HEK293 (cell line): ENCODE data around the gene ARHGEF39.

Experiments
- EGR2 ChIP-seq: fragments of 450-650 bp; formaldehyde crosslinking; IDR thresholded peaks from 2 replicates; pipeline ENCODE4 v1.5.1; 2016; ENCODE audit warnings: low read depth, missing biosample characterization, missing genetic modification characterization
- GFI1B ChIP-seq: fragments of 450-650 bp; formaldehyde crosslinking; IDR thresholded peaks from 2 replicates; pipeline ENCODE4 v1.5.1; 2016; ENCODE audit warnings: missing biosample characterization, missing genetic modification characterization
- GLI4 ChIP-seq: fragments of 450-650 bp; formaldehyde crosslinking; IDR thresholded peaks from 2 replicates; pipeline ENCODE4 v1.5.1; 2016; ENCODE audit warnings: missing biosample characterization, missing genetic modification characterization
- KLF16 ChIP-seq: fragments of 450-650 bp; formaldehyde crosslinking; IDR thresholded peaks from 2 replicates; pipeline ENCODE4 v1.5.1; 2017; ENCODE audit warnings: missing biosample characterization, missing genetic modification characterization
- MZF1 ChIP-seq: fragments of 450-650 bp; formaldehyde crosslinking; IDR thresholded peaks from 2 replicates; pipeline ENCODE4 v1.5.1; 2017; ENCODE audit warnings: missing biosample characterization, missing genetic modification characterization, borderline replicate concordance
- OVOL3 ChIP-seq: fragments of 450-650 bp; formaldehyde crosslinking; IDR thresholded peaks from 2 replicates; pipeline ENCODE4 v1.5.1; 2016; ENCODE audit warnings: missing biosample characterization, missing genetic modification characterization
- RBAK ChIP-seq: fragments of 450-650 bp; formaldehyde crosslinking; IDR thresholded peaks from 2 replicates; pipeline ENCODE4 v1.5.1; 2016; ENCODE audit warnings: missing biosample characterization, missing genetic modification characterization
- REPIN1 ChIP-seq: fragments of 450-650 bp; formaldehyde crosslinking; IDR thresholded peaks from 2 replicates; pipeline ENCODE4 v1.5.1; 2017; ENCODE audit warnings: missing biosample characterization, missing genetic modification characterization, low read depth
- SCRT1 ChIP-seq: fragments of 450-650 bp; formaldehyde crosslinking; IDR thresholded peaks from 2 replicates; pipeline ENCODE4 v1.5.1; 2016; ENCODE audit warnings: missing biosample characterization, missing genetic modification characterization, borderline replicate concordance
- SCRT2 ChIP-seq: fragments of 450-650 bp; formaldehyde crosslinking; IDR thresholded peaks from 2 replicates; pipeline ENCODE4 v1.5.1; 2016; ENCODE audit warnings: missing biosample characterization, missing genetic modification characterization
- TRIM28 ChIP-seq: IDR thresholded peaks from 2 replicates; pipeline ENCODE4 v1.6.1; 2011; ENCODE audit warnings: low read length, control low read depth, borderline replicate concordance
- YY1 ChIP-seq: fragments of 450-650 bp; formaldehyde crosslinking; IDR thresholded peaks from 2 replicates; pipeline ENCODE4 v1.5.1; 2018; ENCODE audit warnings: missing biosample characterization, missing genetic modification characterization
- ZBTB17 ChIP-seq: fragments of 450-650 bp; formaldehyde crosslinking; IDR thresholded peaks from 2 replicates; pipeline ENCODE4 v1.5.1; 2016; ENCODE audit warnings: missing biosample characterization, missing genetic modification characterization
- ZEB2 ChIP-seq: fragments of 450-650 bp; formaldehyde crosslinking; IDR thresholded peaks from 2 replicates; pipeline ENCODE4 v1.5.1; 2016; ENCODE audit warnings: missing biosample characterization, missing genetic modification characterization
- ZIC2 ChIP-seq: fragments of 450-650 bp; formaldehyde crosslinking; IDR thresholded peaks from 2 replicates; pipeline ENCODE4 v1.5.1; 2016; ENCODE audit warnings: missing biosample characterization, missing genetic modification characterization
- ZNF16 ChIP-seq: fragments of 450-650 bp; formaldehyde crosslinking; IDR thresholded peaks from 2 replicates; pipeline ENCODE4 v1.5.1; 2016; ENCODE audit warnings: low read depth, missing biosample characterization, missing genetic modification characterization
- ZNF24 ChIP-seq: fragments of 450-650 bp; formaldehyde crosslinking; IDR thresholded peaks from 2 replicates; pipeline ENCODE4 v1.5.1; 2016; ENCODE audit warnings: missing biosample characterization, missing genetic modification characterization
- ZNF248 ChIP-seq: fragments of 450-650 bp; formaldehyde crosslinking; IDR thresholded peaks from 2 replicates; pipeline ENCODE4 v1.5.1; 2017; ENCODE audit warnings: missing biosample characterization, missing genetic modification characterization
- ZNF391 ChIP-seq: fragments of 450-650 bp; formaldehyde crosslinking; IDR thresholded peaks from 2 replicates; pipeline ENCODE4 v1.5.1; 2016; ENCODE audit warnings: low read depth, missing biosample characterization, missing genetic modification characterization, borderline replicate concordance
- ZNF394 ChIP-seq: fragments of 450-650 bp; formaldehyde crosslinking; IDR thresholded peaks from 2 replicates; pipeline ENCODE4 v1.5.1; 2016; ENCODE audit warnings: missing biosample characterization, missing genetic modification characterization, mild to moderate bottlenecking, moderate library complexity, borderline replicate concordance
- ZNF426 ChIP-seq: fragments of 450-650 bp; formaldehyde crosslinking; IDR thresholded peaks from 2 replicates; pipeline ENCODE4 v1.5.1; 2017; ENCODE audit warnings: missing biosample characterization, missing genetic modification characterization, mild to moderate bottlenecking, inconsistent platforms, moderate library complexity
- ZNF555 ChIP-seq: fragments of 450-650 bp; formaldehyde crosslinking; conservative IDR thresholded peaks from 2 replicates; pipeline ENCODE4 v1.5.1; 2017; ENCODE audit warnings: missing biosample characterization, mild to moderate bottlenecking, missing genetic modification characterization, inconsistent platforms
- ZNF776 ChIP-seq: fragments of 450-650 bp; formaldehyde crosslinking; IDR thresholded peaks from 2 replicates; pipeline ENCODE4 v1.5.0; 2017; ENCODE audit warnings: missing biosample characterization, missing genetic modification characterization, borderline replicate concordance
- ZNF792 ChIP-seq: fragments of 450-650 bp; formaldehyde crosslinking; IDR thresholded peaks from 2 replicates; pipeline ENCODE4 v1.5.1; 2016; ENCODE audit warnings: missing biosample characterization, missing genetic modification characterization
- ZSCAN23 ChIP-seq: fragments of 450-650 bp; formaldehyde crosslinking; IDR thresholded peaks from 2 replicates; pipeline ENCODE4 v1.5.1; 2016; ENCODE audit warnings: missing biosample characterization, missing genetic modification characterization
- ZXDB ChIP-seq: fragments of 450-650 bp; formaldehyde crosslinking; IDR thresholded peaks from 2 replicates; pipeline ENCODE4 v1.5.1; 2016; ENCODE audit warnings: missing biosample characterization, missing genetic modification characterization
- TF ChIP-seq, protein P1 (sequence below): fragments of 450-650 bp; formaldehyde crosslinking; IDR thresholded peaks from 2 replicates; pipeline ENCODE4 v1.5.1; 2016; ENCODE audit warnings: missing biosample characterization, missing genetic modification characterization
- TF ChIP-seq, protein P2 (sequence below): fragments of 450-650 bp; formaldehyde crosslinking; IDR thresholded peaks from 2 replicates; pipeline ENCODE4 v1.5.1; 2017; ENCODE audit warnings: missing biosample characterization, missing genetic modification characterization
- TF ChIP-seq, protein P3 (sequence below): fragments of 450-650 bp; formaldehyde crosslinking; IDR thresholded peaks from 2 replicates; pipeline ENCODE4 v1.5.1; 2016; ENCODE audit warnings: missing biosample characterization, missing genetic modification characterization
- TF ChIP-seq, protein P4 (sequence below): fragments of 450-650 bp; formaldehyde crosslinking; IDR thresholded peaks from 2 replicates; pipeline ENCODE4 v1.5.1; 2017; ENCODE audit warnings: missing biosample characterization, mild to moderate bottlenecking, missing genetic modification characterization, moderate library complexity
- TF ChIP-seq, protein P5 (sequence below): fragments of 450-650 bp; formaldehyde crosslinking; IDR thresholded peaks from 2 replicates; pipeline ENCODE4 v1.5.1; 2016; ENCODE audit warnings: missing biosample characterization, missing genetic modification characterization
- TF ChIP-seq, protein P6 (sequence below): fragments of 450-650 bp; formaldehyde crosslinking; IDR thresholded peaks from 2 replicates; pipeline ENCODE4 v1.5.1; 2016; ENCODE audit warnings: missing biosample characterization, missing genetic modification characterization

Gene ARHGEF39

DNA sequence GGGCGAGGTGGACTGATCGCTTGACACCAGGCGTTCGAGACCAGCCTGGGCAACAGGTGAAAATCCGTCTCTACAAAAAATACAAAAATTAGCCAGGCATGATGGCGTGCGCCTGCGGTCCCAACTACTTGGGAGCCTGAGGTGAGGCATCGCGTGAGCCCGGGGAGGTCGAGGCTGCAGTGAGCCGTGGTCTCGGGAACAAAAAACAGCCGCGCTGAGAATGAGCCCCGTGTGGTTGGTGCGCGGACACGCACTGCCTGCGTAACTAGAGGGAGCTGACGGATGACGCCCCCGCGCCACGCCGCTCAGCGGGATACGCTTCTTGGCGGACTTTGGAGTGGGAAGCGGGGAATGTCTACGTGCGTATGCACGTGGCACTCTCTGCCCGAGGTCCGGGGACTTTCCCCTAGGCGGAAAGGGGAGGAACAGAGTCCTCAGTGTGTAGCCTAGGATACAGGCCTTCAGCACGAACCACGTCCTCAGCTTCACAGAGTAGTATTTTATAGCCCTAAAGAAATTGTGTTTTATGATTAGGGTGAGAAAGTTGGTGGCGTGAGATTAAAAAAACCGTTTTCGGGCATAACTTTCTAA lies 7.4 kb downstream of the ARHGEF39 start, which contains the start of gene RMRP (continued):
- TF ChIP-seq, protein P1, sequence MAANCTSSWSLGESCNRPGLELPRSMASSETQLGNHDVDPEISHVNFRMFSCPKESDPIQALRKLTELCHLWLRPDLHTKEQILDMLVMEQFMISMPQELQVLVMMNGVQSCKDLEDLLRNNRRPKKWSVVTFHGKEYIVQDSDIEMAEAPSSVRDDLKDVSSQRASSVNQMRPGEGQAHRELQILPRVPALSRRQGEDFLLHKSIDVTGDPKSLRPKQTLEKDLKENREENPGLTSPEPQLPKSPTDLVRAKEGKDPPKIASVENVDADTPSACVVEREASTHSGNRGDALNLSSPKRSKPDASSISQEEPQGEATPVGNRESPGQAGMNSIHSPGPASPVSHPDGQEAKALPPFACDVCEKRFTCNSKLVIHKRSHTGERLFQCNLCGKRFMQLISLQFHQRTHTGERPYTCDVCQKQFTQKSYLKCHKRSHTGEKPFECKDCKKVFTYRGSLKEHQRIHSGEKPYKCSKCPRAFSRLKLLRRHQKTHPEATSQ (tag by site-specific recombination), result peak; percentile 93
- TF ChIP-seq ZNF391 (tag by site-specific recombination) (peak; percentile 95), REPIN1 (0 out of 2 replicates have a peak, but pooled peaks have one; percentile 58), MZF1 (peak; percentile 82), YY1 (peak; percentile 42; the same call in 1 of the 2 replicates), SCRT2 (tag by site-specific recombination) (peak; percentile 100), ZNF16 (tag by site-specific recombination) (0 out of 2 replicates have a peak, but pooled peaks have one; percentile 42), ZNF776 (no peak), GLI4 (tag by site-specific recombination) (peak; percentile 74; the same call in 1 of the 2 replicates), ZIC2 (tag by site-specific recombination) (peak; percentile 87), ZNF24 (tag by site-specific recombination) (peak; percentile 92), ZXDB (tag by site-specific recombination) (peak; percentile 95), ZNF555 (no peak), ZEB2 (tag by site-specific recombination) (peak; percentile 98), RBAK (tag by site-specific recombination) (no peak), ZNF248 (no peak), ZSCAN23 (tag by site-specific recombination) (peak; percentile 47; the same call in 1 of the 2 replicates), OVOL3 (tag by site-specific recombination) (no peak; the same call in 1 of the 2 replicates), TRIM28 (peak; percentile 86; the same call in 1 of the 2 replicates), ZNF426 (tag by site-specific recombination) (no peak), SCRT1 (tag by site-specific recombination) (peak; percentile 98), EGR2 (tag by site-specific recombination) (peak; percentile 77), ZNF792 (tag by site-specific recombination) (peak; percentile 83), ZNF394 (tag by site-specific recombination) (peak; percentile 75; the same call in 1 of the 2 replicates), KLF16 (tag by site-specific recombination) (peak; percentile 97), ZBTB17 (tag by site-specific recombination) (peak; percentile 79), GFI1B (tag by site-specific recombination) (no peak; the same call in 1 of the 2 replicates)
- TF ChIP-seq, protein P2, sequence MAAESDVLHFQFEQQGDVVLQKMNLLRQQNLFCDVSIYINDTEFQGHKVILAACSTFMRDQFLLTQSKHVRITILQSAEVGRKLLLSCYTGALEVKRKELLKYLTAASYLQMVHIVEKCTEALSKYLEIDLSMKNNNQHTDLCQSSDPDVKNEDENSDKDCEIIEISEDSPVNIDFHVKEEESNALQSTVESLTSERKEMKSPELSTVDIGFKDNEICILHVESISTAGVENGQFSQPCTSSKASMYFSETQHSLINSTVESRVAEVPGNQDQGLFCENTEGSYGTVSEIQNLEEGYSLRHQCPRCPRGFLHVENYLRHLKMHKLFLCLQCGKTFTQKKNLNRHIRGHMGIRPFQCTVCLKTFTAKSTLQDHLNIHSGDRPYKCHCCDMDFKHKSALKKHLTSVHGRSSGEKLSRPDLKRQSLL (tag by site-specific recombination), result peak; percentile 52; the same call in 1 of the 2 replicates
- TF ChIP-seq, protein P3, sequence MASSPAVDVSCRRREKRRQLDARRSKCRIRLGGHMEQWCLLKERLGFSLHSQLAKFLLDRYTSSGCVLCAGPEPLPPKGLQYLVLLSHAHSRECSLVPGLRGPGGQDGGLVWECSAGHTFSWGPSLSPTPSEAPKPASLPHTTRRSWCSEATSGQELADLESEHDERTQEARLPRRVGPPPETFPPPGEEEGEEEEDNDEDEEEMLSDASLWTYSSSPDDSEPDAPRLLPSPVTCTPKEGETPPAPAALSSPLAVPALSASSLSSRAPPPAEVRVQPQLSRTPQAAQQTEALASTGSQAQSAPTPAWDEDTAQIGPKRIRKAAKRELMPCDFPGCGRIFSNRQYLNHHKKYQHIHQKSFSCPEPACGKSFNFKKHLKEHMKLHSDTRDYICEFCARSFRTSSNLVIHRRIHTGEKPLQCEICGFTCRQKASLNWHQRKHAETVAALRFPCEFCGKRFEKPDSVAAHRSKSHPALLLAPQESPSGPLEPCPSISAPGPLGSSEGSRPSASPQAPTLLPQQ (tag by site-specific recombination), result peak; percentile 89
- TF ChIP-seq, protein P4, sequence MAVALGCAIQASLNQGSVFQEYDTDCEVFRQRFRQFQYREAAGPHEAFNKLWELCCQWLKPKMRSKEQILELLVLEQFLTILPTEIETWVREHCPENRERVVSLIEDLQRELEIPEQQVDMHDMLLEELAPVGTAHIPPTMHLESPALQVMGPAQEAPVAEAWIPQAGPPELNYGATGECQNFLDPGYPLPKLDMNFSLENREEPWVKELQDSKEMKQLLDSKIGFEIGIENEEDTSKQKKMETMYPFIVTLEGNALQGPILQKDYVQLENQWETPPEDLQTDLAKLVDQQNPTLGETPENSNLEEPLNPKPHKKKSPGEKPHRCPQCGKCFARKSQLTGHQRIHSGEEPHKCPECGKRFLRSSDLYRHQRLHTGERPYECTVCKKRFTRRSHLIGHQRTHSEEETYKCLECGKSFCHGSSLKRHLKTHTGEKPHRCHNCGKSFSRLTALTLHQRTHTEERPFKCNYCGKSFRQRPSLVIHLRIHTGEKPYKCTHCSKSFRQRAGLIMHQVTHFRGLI (tag by site-specific recombination), result peak; percentile 8; the same call in 1 of the 2 replicates
- TF ChIP-seq, protein P5, sequence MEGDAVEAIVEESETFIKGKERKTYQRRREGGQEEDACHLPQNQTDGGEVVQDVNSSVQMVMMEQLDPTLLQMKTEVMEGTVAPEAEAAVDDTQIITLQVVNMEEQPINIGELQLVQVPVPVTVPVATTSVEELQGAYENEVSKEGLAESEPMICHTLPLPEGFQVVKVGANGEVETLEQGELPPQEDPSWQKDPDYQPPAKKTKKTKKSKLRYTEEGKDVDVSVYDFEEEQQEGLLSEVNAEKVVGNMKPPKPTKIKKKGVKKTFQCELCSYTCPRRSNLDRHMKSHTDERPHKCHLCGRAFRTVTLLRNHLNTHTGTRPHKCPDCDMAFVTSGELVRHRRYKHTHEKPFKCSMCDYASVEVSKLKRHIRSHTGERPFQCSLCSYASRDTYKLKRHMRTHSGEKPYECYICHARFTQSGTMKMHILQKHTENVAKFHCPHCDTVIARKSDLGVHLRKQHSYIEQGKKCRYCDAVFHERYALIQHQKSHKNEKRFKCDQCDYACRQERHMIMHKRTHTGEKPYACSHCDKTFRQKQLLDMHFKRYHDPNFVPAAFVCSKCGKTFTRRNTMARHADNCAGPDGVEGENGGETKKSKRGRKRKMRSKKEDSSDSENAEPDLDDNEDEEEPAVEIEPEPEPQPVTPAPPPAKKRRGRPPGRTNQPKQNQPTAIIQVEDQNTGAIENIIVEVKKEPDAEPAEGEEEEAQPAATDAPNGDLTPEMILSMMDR (tag by site-specific recombination), result peak; percentile 89
- TF ChIP-seq, protein P6, sequence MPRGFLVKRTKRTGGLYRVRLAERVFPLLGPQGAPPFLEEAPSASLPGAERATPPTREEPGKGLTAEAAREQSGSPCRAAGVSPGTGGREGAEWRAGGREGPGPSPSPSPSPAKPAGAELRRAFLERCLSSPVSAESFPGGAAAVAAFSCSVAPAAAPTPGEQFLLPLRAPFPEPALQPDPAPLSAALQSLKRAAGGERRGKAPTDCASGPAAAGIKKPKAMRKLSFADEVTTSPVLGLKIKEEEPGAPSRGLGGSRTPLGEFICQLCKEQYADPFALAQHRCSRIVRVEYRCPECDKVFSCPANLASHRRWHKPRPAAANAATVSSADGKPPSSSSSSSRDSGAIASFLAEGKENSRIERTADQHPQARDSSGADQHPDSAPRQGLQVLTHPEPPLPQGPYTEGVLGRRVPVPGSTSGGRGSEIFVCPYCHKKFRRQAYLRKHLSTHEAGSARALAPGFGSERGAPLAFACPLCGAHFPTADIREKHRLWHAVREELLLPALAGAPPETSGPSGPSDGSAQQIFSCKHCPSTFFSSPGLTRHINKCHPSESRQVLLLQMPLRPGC (tag by site-specific recombination), result peak; percentile 80
